Neural cell (in vitro differentiated cells): ENCODE results near the gene SEC14L3.

ENCODE experiments used
- CTCF ChIP-seq: fragments of 450-650 bp; IDR thresholded peaks from 2 replicates; pipeline ENCODE4 v1.5.1; 2014; ENCODE audit warnings: antibody characterized with exemption, mild to moderate bottlenecking, moderate library complexity; ENCODE audit not compliant: poor library complexity, severe bottlenecking
- EZH2 ChIP-seq: fragments of 200-600, 300-800 bp; shearing (Covaris generic), sonication (generic); IDR thresholded peaks from 2 replicates; pipeline ENCODE4 v1.6.1; 2014; ENCODE audit warnings: antibody characterized with exemption, low read length, borderline replicate concordance, mild to moderate bottlenecking; ENCODE audit not compliant: insufficient read depth, poor library complexity, severe bottlenecking
- POLR2AphosphoS5 ChIP-seq: IDR thresholded peaks from 2 replicates; pipeline ENCODE4 v1.6.1; 2012
- RAD21 ChIP-seq: fragments of 450-650 bp; conservative IDR thresholded peaks from 2 replicates; pipeline ENCODE4 v1.6.1; 2014; ENCODE audit warnings: antibody characterized with exemption, mild to moderate bottlenecking, moderate library complexity
- REST ChIP-seq: IDR thresholded peaks from 2 replicates; pipeline ENCODE4 v1.6.1; 2012; ENCODE audit warnings: borderline replicate concordance

DNA sequence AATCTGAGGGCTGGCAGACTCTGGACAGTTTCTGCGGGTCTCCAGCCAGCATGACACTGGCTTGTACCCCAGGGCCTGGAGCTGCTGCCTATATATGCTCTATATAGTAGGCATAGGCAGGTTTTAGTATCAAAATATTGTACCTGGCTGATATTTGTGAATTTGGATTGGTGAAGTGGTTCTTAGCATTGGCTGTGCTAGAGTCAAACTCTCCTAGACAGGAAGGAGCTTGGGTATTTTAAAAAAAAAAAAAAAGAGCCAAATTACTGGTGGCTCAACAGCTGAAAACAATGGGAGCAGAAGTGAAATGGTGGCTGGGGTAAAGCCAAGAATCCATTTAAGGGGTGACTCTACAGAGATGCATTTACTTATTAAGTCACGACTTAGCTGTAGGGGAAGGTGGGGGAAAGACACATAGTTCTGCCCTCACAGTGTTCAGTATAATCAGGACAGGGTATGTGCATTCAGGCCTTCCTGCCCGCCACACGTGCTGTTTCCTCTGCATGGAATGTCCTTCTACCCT, 57.2 kb downstream of the SEC14L3 start:
- TF ChIP-seq CTCF (no peak), RAD21 (no peak), EZH2 (no peak), REST (no peak), POLR2AphosphoS5 (no peak)
